ENCODE results near the gene ACY1.

ACY1 gene

DNA sequence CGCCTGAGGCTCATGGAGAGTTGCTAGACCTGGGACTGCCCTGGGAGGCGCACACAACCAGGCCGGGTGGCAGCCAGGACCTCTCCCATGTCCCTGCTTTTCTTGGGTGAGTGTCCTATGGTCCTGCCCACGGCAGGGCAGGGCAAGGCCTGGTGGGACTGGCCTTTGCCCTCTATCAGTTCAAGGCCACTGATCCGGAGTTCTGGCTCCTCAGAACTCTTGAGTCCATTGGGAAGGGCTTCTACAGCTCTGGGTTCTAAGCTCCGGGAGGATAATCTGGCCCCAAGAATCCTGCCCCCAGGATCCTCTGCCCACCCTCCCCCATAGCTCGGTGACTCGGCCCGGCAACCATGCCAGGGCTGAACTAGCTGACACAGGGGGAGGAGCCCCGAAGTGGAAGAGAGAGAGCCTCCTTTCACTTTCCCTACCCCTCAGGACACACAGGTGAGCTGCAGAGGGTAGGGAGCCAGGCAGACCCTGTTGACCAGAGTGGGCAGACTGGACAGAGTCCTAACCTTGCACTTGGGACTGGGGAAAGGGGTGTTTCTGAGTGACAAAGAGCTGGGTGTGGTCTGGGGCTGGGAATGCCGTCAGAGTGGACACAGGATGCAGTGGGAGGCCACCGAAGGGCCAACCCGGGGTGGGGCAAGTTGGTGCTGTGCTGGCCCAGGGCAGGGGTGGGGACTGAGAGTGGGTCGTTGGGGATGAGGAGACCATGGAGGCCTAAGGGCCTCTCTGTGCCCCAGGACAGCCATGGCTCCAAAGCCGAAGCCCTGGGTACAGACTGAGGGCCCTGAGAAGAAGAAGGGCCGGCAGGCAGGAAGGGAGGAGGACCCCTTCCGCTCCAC, 40.5 kb upstream of the ACY1 start:
- DNase-seq = peak; percentile 16
- in situ Hi-C loops (cut with HindIII; ENCODE audit: low pct_ligation_motif_present, low sequenced_read_pairs) = no loop called here
- H3K36me3 ChIP-seq (replicated peaks) = peaks cover under 1% of the 10 kb centered on the region
- peak overlapping the region; percentile 66 for H3K27ac ChIP-seq
- peak overlapping the region; percentile 57 for H3K4me3 ChIP-seq (ENCODE audit: low read depth, low read length)
- H3K27me3 ChIP-seq (replicated peaks) = no peaks in the 10 kb centered on the region
- no peak for TF ChIP-seq CTCF (IDR thresholded peaks at IDR 0.05; ENCODE audit: low read depth, low read length, missing control alignments)

GRCh38 chr3:51943451-51944391, 39.6 kb upstream of the ACY1 start:
- in situ Hi-C loops (cut with HindIII; ENCODE audit: low pct_ligation_motif_present, low sequenced_read_pairs) = no loop called here
- Histone ChIP-seq H3K27ac (no peak overlapping the region), H3K27me3 (replicated peaks) (no peaks in the 10 kb centered on the region), H3K4me3 (ENCODE audit: low read depth, low read length) (no peak overlapping the region), H3K36me3 (replicated peaks) (no peaks in the 10 kb centered on the region)
- DNase-seq = no peak
- no peak for TF ChIP-seq CTCF (IDR thresholded peaks at IDR 0.05; ENCODE audit: low read depth, low read length, missing control alignments)

DNA sequence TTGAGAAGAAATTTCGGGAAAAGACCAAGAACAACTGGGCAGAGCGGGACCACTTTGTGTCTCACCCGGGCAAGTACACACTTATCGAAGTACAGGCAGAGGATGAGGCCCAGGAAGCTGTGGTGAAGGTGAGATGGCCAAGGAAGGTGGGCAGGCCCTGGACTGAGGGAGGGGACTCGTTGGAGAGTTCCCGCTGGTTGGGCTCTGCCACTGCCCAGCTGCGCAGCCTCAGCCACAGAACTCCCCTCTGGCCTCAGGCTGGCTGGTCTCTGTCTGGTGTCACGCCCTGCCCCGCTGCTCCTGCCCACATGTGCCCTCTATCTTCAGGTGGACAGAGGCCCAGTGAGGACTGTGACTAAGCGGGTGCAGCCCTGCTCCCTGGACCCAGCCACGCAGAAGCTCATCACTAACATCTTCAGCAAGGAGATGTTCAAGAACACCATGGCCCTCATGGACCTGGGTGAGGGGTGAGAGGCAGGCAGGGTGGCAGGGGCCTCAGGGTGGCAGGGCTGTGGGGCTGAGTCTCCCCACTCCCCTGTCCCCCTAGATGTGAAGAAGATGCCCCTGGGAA, 38.8 kb upstream of the ACY1 start:
- no peak overlapping the region for H3K4me3 ChIP-seq (ENCODE audit: low read depth, low read length)
- H3K27me3 ChIP-seq (replicated peaks) = no peaks in the 10 kb centered on the region
- TF ChIP-seq CTCF (IDR thresholded peaks at IDR 0.05; ENCODE audit: low read depth, low read length, missing control alignments) = no peak
- H3K27ac ChIP-seq = no peak overlapping the region
- H3K36me3 ChIP-seq (replicated peaks) = no peaks in the 10 kb centered on the region
- in situ Hi-C loops (cut with HindIII; ENCODE audit: low pct_ligation_motif_present, low sequenced_read_pairs) = no loop called here
- DNase-seq = no peak

- Histone ChIP-seq H3K27ac (no peak overlapping the region), H3K36me3 (replicated peaks) (no peaks in the 10 kb centered on the region), H3K27me3 (replicated peaks) (no peaks in the 10 kb centered on the region), H3K4me3 (ENCODE audit: low read depth, low read length) (no peak overlapping the region)
- no peak for DNase-seq
- in situ Hi-C loops (cut with HindIII; ENCODE audit: low pct_ligation_motif_present, low sequenced_read_pairs) = no loop called here
- no peak for TF ChIP-seq CTCF (IDR thresholded peaks at IDR 0.05; ENCODE audit: low read depth, low read length, missing control alignments)
These were observed 38.1 kb upstream of the ACY1 start for GRCh38 chr3:51945031-51945840.

- no peak for DNase-seq
- H3K36me3 ChIP-seq (replicated peaks) = no peaks in the 10 kb centered on the region
- no peaks in the 10 kb centered on the region for H3K27me3 ChIP-seq (replicated peaks)
- no peak overlapping the region for H3K4me3 ChIP-seq (ENCODE audit: low read depth, low read length)
- no peak overlapping the region for H3K27ac ChIP-seq
- in situ Hi-C loops (cut with HindIII; ENCODE audit: low pct_ligation_motif_present, low sequenced_read_pairs) = no loop called here
- TF ChIP-seq CTCF (IDR thresholded peaks at IDR 0.05; ENCODE audit: low read depth, low read length, missing control alignments) = no peak
These were observed 37.2 kb upstream of the ACY1 start for GRCh38 chr3:51945926-51946705.
